ENCODE measurements around the gene GUCY1B1. TPM values are rescaled to one million over a fixed set of nuclear protein-coding genes. Genes with fewer than 3 reads are reported as not detected.

Gene GUCY1B1
- total and polyA plus RNA-seq, 9 of the 15 experiments (the other 6 are each of a cell fraction or from before 2014, with no cell fraction given): not detected

GRCh38 chr4:155819066-155819465 is 60.2 kb downstream of the GUCY1B1 start (continued):
- TF ChIP-seq EWSR1 (IDR thresholded peaks at IDR 0.05; ENCODE audit: borderline replicate concordance, low read depth, partially characterized antibody) (no peak), MIER1 (IDR thresholded peaks at IDR 0.05; ENCODE audit: low read depth) (no peak), ZNF134 (CRISPR knock-in tag; conservative IDR thresholded peaks at IDR 0.05) (no peak), CBX3 (IDR thresholded peaks at IDR 0.05; ENCODE audit: borderline replicate concordance in 1 of 2, low read length in 2 of 2) (no peak), TSHZ1 (CRISPR knock-in tag; IDR thresholded peaks at IDR 0.05) (no peak), EHMT2 (IDR thresholded peaks at IDR 0.05) (no peak), TRIM24 (IDR thresholded peaks at IDR 0.05) (no peak), ATF2 (CRISPR knock-in tag; IDR thresholded peaks at IDR 0.05) (no peak), ELF2 (CRISPR knock-in tag; IDR thresholded peaks at IDR 0.05) (no peak), HLTF (IDR thresholded peaks at IDR 0.05) (no peak)
